GM12873 (cell line): ENCODE data around the gene RUSF1.

Experiments used
- TF ChIP-seq, protein P1 (sequence below): IDR thresholded peaks from 2 replicates; pipeline ENCODE4 v1.5.1; 2012; ENCODE audit warnings: low read depth, mild to moderate bottlenecking, moderate library complexity, low read length, control low read depth; ENCODE audit not compliant: insufficient read depth; ENCODE audit errors: missing control alignments

Gene RUSF1

DNA sequence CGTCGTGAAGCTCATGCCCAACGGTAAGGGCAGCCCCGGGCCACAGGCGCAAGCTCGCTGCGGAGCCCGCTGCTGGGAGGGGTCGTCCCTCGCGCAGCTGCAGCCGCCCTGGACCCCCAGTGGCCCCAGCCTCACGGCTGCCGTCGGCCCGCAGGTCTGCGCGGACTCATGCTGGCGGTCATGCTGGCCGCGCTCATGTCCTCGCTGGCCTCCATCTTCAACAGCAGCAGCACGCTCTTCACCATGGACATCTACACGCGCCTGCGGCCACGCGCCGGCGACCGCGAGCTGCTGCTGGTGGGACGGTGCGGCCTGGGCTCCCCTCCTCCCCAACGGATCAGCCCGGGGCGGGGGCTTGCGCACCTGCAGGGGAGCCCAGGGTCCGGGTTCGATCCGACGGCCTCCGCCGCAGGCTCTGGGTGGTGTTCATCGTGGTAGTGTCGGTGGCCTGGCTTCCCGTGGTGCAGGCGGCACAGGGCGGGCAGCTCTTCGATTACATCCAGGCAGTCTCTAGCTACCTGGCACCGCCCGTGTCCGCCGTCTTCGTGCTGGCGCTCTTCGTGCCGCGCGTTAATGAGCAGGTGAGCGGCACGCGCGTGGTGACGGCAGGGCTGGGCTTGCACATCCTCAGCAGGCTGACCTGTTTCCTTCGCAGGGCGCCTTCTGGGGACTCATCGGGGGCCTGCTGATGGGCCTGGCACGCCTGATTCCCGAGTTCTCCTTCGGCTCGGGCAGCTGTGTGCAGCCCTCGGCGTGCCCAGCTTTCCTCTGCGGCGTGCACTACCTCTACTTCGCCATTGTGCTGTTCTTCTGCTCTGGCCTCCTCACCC, 19.5 kb downstream of the RUSF1 start:
- TF ChIP-seq, protein P1, sequence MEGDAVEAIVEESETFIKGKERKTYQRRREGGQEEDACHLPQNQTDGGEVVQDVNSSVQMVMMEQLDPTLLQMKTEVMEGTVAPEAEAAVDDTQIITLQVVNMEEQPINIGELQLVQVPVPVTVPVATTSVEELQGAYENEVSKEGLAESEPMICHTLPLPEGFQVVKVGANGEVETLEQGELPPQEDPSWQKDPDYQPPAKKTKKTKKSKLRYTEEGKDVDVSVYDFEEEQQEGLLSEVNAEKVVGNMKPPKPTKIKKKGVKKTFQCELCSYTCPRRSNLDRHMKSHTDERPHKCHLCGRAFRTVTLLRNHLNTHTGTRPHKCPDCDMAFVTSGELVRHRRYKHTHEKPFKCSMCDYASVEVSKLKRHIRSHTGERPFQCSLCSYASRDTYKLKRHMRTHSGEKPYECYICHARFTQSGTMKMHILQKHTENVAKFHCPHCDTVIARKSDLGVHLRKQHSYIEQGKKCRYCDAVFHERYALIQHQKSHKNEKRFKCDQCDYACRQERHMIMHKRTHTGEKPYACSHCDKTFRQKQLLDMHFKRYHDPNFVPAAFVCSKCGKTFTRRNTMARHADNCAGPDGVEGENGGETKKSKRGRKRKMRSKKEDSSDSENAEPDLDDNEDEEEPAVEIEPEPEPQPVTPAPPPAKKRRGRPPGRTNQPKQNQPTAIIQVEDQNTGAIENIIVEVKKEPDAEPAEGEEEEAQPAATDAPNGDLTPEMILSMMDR: no peak

DNA sequence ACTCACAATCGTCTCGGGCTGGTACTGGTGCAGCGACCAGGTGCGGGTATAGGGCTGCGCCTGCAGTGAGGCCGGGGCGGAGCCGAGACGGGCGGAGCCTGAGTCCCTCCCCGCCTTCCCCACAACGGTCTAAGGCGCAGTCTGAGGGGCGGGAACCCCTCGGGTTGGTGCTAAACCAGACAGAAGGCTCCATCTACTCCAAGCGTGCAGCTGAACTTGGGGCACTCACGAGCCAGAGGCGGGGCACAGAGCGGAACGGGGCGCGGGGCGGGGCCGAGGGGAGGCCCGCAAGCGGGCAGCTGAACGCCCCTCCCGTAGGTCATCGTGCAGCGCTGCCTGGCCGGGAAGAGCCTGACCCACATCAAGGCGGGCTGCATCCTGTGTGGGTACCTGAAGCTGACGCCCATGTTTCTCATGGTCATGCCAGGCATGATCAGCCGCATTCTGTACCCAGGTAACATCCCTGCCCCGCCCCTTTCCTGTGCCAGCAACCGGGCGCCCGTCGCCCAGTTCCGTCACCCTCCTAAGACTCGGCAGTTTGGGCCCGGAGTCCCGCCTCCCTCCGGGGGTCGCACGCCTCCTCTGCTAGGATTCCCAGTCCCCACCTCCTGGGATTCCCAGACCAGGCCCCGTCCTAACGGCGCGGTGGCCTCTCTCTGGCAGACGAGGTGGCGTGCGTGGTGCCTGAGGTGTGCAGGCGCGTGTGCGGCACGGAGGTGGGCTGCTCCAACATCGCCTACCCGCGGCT, 20.3 kb downstream of the RUSF1 start:
- TF ChIP-seq, protein P1: no peak

DNA sequence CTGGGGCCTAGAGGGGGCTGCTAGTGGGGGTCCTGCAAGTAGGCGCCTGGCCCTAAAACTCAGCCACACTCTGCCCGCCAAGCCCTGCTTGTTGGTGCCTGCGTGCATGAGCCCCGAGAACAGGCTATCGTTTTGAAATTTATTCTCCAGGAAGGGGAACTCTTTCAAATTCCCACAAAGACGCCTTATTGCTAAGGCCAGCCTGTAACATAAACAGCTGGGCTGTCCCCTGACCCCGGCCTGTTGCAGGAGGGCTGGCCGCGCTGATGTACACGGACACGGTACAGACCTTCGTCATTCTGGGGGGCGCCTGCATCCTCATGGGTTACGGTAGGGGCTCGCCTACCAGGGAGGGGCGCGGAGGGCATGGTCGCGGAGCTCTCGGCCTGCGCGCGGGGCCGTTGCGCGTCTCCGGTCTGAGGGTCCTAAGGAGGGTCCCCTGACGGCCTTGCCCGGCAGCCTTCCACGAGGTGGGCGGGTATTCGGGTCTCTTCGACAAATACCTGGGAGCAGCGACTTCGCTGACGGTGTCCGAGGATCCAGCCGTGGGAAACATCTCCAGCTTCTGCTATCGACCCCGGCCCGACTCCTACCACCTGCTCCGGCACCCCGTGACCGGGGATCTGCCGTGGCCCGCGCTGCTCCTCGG, 21.0 kb downstream of the RUSF1 start:
- TF ChIP-seq, protein P1: no peak

DNA sequence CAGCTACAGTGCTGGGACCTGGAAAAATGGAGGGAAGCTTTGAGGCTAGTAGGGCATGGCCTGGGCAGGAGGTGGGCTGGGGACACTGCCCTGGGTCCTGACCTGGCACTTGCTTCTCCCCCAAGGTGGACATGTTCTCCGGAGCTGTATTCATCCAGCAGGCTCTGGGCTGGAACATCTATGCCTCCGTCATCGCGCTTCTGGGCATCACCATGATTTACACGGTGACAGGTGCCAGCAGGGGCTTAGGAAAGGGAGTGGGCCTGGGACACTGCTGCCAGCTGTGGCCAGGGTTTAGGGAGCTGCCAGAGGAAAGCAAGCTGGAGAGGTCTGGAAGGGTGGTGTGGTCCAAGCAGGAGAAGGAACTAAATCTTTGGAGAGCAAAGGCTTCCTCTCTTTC, 22.1 kb downstream of the RUSF1 start:
- TF ChIP-seq, protein P1: no peak

DNA sequence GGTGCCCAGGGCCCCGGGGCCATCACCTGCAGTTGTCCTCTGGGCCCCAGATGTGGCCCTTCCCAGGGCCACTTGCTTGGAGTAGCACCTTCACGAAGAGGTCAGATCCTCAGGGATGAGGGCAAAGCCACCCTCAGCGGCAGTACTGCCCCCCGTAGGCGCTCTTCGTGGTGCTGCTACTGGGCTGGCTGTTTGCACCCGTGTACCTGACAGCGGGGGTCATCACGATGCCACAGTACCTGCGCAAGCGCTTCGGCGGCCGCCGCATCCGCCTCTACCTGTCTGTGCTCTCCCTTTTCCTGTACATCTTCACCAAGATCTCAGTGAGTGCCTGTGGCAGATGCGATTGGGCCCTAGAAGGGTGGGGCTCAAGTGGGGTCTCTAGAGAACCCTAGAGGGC, 22.6 kb downstream of the RUSF1 start:
- TF ChIP-seq, protein P1: no peak

DNA sequence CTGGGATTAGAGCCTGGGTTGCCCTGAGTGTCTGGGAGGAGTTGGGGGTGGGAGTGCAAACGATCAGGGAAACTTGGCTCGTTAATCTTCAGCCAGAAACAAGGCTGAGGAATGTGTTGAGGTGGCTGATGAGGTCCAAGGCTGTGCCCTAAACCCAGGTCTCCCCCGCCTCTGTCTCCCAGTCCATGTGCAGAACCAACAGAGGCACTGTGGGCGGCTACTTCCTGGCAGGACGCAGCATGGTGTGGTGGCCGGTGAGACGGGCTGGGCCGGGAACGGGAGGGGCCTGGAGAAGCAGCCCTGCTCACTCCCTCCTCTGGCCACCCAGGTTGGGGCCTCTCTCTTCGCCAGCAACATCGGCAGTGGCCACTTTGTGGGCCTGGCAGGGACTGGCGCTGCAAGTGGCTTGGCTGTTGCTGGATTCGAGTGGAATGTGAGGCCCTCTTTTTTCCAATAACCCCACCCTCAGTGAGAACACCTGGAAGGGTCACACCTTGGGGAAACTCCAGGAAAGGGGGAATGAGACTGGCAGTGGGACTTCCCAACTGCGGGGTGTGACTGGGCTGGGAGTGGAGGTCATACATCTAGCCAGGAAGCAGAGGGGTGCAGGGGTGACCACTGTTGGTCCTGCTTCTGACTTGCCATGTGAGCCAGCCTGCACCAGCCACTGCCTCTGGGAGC, 23.6 kb downstream of the RUSF1 start:
- TF ChIP-seq, protein P1: no peak
